ENCODE results near the gene COPS7B.
A peak's percentile ranks its signal among the peaks of the same experiment; 100 is the strongest.

Gene COPS7B

GRCh38 chr2:231786917-231787292 lies 660 bp downstream of the COPS7B start:
- no peak for DNase-seq

DNA sequence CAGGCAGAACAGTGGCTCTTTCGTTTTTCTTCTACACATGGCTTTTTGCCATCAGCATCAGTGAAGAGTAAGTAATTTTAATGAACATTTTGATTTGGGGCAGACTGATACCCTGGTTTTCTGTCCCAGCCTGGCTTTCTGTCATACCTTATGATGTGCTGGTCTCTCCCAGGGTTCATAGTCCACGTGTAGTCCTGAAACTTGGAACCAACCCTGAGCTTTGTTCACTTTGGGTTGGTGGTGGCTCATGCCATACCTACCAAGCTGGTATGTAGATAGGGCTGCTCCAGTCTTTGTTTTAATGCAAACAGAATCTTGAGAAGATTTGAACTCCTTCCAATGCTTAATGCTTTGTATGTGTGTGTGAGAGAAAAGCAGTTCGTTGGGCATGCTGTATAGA lies 4.9 kb downstream of the COPS7B start:
- no peak for DNase-seq

GRCh38 chr2:231794383-231794782 lies 8.1 kb downstream of the COPS7B start:
- no peak for DNase-seq

DNA sequence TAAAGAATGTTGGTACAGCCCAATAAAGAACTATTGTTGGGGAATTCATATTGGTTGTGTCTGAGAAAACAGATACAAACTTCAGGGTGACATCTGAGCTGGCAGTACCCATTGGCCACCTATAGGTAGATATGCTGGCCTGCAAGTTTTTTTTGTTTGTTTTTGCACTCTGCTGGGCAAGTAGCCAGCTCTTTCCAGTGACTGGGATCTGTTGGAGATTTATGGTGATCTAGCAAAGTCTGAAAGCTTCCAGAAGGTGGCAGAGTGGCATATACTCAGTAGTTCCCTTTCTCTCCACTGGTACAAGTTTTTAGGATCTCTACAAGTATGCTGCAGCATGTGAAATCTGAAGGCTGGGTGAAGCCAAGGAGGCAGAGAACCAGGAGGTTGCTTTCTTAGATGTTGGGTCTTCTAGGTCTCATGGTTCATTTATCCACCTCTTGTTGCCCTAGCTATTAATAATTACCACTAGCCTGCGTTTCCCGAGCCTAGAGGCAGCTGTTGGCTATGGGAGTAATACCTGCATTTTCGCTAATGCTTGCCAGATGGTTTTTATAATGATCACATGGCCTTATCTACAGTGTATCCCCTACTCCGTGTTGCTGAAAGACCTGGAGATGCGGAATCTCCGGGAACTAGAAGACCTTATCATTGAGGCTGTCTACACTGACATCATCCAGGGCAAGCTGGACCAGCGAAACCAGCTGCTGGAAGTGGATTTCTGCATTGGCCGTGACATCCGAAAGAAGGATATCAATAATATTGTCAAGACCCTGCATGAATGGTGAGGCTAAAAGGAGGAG lies 9.5 kb downstream of the COPS7B start:
- peak; percentile 61 for DNase-seq

DNA sequence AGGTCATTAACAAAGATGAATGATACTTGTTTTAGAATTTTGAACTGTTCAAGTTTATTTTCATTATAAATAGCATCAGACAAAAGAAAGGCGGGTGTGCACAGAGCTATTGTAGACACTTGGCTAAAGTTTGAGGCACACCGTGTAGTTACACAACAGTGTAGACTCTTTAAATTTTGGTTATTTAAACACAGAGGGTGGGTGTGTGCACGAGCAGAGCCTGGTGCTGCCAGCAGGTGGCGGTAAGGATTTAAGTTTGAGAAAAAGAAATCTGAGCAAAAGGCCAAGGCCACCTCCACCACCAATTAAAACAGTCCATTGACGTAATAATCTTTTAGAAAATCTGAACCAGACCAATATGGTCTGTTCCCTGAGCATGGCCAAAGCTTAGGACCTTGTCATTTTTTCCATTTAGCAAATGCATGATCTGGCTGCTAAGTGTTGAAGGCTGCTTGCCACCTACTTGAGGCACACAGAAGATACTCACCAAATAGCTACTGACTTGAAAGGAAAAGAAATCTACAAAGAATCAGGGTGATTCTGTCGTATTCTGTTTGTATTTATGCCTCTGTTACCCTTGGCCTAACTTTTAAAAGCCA lies 14.3 kb downstream of the COPS7B start:
- peak; percentile 37 for DNase-seq

- DNase-seq, result no peak
Observed at GRCh38 chr2:231803501-231804138, 17.4 kb downstream of the COPS7B start.

DNA sequence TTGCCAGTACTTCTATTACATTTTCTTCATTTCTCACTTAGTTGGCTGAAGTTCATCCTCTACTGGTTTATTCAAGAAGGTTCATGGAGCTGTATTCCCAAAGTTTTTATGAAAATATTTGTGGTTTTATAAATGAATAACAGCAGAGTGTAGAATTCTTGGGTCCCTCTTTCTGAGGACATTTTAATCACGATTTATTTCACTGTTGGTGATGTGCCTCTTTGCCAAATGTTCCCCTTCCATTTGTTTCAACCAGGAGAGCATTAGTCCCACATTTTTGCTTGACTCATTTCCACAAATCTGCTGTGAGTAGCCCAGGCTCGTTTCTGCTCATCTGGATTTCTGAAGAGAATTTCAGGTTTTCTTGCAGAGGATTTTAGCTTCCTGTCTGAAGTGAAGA lies 20.8 kb downstream of the COPS7B start:
- DNase-seq, result no peak

- no peak for DNase-seq
Observed at GRCh38 chr2:231810905-231811304, 24.7 kb downstream of the COPS7B start.

DNA sequence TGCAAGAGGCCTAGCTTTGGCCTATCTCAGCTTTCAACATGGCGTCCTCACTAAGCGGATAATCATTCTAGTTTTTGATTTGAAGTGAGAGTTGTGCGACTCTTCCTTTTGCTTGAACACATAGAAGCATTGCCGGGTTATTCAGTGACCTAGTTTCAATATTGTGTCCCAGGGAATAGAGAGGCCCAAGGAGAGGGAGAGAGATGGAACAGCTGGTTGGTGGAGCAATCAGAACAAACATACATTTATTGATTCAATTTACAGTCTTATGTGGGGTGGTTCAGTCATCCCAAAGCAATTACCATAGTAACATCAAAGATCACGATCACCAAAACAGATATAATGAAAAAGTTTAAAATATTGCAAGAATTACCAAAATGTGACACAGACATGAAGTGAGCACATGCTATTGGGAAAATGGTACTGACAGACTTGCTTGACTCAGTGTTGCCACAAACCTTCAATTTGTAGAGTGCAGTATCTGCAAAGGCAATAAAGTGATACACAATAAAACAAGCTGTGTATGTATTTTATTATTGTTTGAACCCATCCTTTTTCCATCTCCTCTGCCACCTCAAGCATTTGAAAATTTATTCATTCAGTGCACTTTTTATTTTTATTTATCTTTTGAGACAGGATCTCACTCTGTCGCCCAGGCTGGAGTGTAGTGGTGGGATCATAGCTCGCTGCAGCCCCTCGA lies 30.2 kb downstream of the COPS7B start:
- no peak for DNase-seq

GRCh38 chr2:231819447-231820042 lies 33.3 kb downstream of the COPS7B start:
- no peak for DNase-seq

- no peak for DNase-seq
Observed at GRCh38 chr2:231820786-231821303, 34.6 kb downstream of the COPS7B start.

- no peak for DNase-seq
Observed at GRCh38 chr2:231821908-231822307, 35.7 kb downstream of the COPS7B start.

DNA sequence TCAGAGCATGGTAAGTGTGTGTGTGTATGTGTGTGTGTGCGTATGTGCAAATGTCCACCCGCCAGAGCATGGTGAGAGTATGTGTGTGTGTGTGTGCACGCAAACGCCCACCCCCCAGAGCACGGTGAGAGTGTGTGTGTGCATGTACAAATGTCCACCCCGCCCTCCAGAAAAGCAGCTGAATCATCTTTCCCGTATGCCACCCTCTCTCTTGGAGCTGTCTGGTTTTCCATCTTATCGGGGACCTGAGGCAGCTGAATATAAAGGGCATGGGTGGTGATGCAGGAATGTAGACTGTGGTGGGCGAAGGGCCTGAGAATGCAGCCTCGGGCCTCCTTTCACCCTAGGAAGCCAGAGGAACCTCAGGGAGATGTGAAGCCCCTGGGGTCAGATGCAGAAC lies 66.9 kb downstream of the COPS7B start:
- no peak for DNase-seq

- peak; percentile 25 for DNase-seq
Observed at GRCh38 chr2:231854616-231855125, 68.4 kb downstream of the COPS7B start.

DNA sequence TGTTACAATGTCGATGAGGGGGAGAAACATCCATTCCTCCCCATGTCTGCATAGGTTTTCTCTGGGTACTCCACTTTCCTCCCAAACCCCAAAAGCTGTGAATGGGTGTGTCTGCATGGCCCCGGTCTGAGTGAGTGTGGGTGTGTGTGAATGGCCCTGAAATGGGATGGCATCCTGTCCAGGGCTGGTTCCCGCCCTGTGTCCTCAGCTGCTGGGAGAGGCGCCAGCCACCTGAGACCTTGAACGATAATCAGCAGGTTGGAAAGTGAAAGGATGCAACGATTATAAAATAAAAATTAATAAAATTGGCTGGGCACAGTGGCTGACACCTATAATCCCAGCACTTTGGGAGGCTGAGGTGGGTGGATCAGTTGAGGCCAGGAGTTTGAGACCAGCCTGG lies 70.7 kb downstream of the COPS7B start:
- no peak for DNase-seq

Measured in RPMI8226 (cell line).